Transverse colon (tissue), 4 donors: ENCODE data around the gene NR1D2. TPM values are rescaled to one million over a fixed set of nuclear protein-coding genes. Genes with fewer than 3 reads are reported as not detected.

Experiments
- DNase-seq: peaks from one replicate; pipeline ENCODE4 v3.0.0-alpha.2; 2019
- H3K27ac ChIP-seq, 4 donors: fragments of 200-600 bp; sonication (generic); 2 replicates each; pipeline ENCODE4 v1.5.1; 2016 to 2018; ENCODE audit warnings: inconsistent platforms in 4 of 4
- H3K27me3 ChIP-seq: fragments of 200-600 bp; sonication (generic); 2 replicates; pipeline ENCODE4 v1.5.1; 2017; ENCODE audit warnings: inconsistent platforms
- H3K36me3 ChIP-seq, 4 donors: fragments of 200-600 bp; sonication (generic); 2 replicates each; pipeline ENCODE4 v1.5.1; 2017 to 2019; ENCODE audit warnings: inconsistent platforms in 4 of 4
- H3K4me1 ChIP-seq, 4 donors: fragments of 200-600 bp; sonication (generic); 2 replicates each; pipeline ENCODE4 v1.5.1; 2017 to 2020; ENCODE audit warnings: inconsistent platforms in 4 of 4
- H3K4me3 ChIP-seq, 4 donors: fragments of 200-600 bp; sonication (generic); 1 replicate in 1 of 4; 2 replicates in 3 of 4; pipeline versions ENCODE4 v1.5.1 to v1.6.1; 2017 to 2019; ENCODE audit warnings: inconsistent platforms in 4 of 4
- H3K9me3 ChIP-seq, 2 donors: fragments of 200-600 bp; sonication (generic); 2 replicates each; pipeline ENCODE4 v1.5.1; 2017 to 2019; ENCODE audit warnings: inconsistent platforms in 2 of 2
- EP300 ChIP-seq: sonication (generic); formaldehyde crosslinking; IDR thresholded peaks from one replicate; pipeline ENCODE4 v1.6.1; 2017; ENCODE audit warnings: antibody characterized with exemption, low read depth
- POLR2A ChIP-seq: fragments of 450-650 bp; IDR thresholded peaks from one replicate; pipeline ENCODE4 v1.6.1; 2016; ENCODE audit warnings: antibody characterized with exemption, mild to moderate bottlenecking, moderate library complexity
- POLR2AphosphoS5 ChIP-seq, 3 donors: sonication (generic); formaldehyde crosslinking; IDR thresholded peaks; one replicate each; pipeline ENCODE4 v1.6.1; 2016; ENCODE audit warnings: antibody characterized with exemption in 3 of 3
- WGBS, 2 donors: methylation state at CpG; one replicate each; pipeline ENCODE4 v1.1.5; 2018; ENCODE audit warnings: low coverage in 1 of 2; 5-methylcytosine and 5-hydroxymethylcytosine counted together
- in situ Hi-C, 4 donors: fragments of 200-750 bp; cut with MboI; loops; one replicate each; pipeline versions ENCODE4 v1.15.0 to v1.15.1; 2017; ENCODE audit warnings: low sequenced_read_pairs in 3 of 4, low pct_ligation_motif_present in 1 of 4, low pct_unique_long_range_greater_than_20kb in 1 of 4
- intact Hi-C: fragments of 100-400 bp; cut with DNase I; formaldehyde crosslinking; loops from one replicate; pipeline ENCODE4 v1.15.1; 2023; ENCODE audit warnings: low total_unique reads
- total RNA-seq, 4 donors: library from RNA; depleted of rRNA; stranded (reverse); fragments of >200 nt; gene quantifications; one replicate each; pipeline ENCODE4 v1.1.0, GENCODE V29; 2016
- TF ChIP-seq, protein P1 (sequence below), 5 experiments: fragments of 200-600 bp in 3 of 5; fragments of 450-650 bp in 2 of 5; sonication (generic) in 3 of 5; IDR thresholded peaks; 1 replicate in 2 of 5; 2 replicates in 3 of 5; pipeline ENCODE4 v1.5.1; 2016 to 2017; ENCODE audit warnings: antibody characterized with exemption in 5 of 5, inconsistent platforms in 3 of 5, mild to moderate bottlenecking in 2 of 5, moderate library complexity in 1 of 5

NR1D2 gene
- total RNA-seq, 4 donors from 2014 or later, result 21.9 to 34.8 (median 26.9) TPM

DNA sequence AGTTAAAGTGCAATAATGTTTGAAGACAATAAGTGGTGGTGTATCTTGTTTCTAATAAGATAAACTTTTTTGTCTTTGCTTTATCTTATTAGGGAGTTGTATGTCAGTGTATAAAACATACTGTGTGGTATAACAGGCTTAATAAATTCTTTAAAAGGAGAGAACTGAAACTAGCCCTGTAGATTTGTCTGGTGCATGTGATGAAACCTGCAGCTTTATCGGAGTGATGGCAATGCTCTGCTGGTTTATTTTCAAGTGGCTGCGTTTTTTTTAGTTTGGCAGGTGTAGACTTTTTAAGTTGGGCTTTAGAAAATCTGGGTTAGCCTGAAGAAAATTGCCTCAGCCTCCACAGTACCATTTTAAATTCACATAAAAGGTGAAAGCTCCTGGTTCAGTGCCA is 25.5 kb upstream of the NR1D2 start:
- in situ Hi-C loops, result no loop called here
- DNase-seq, result no peak
- peaks cover 0 to 15% (median 0%) of the 10 kb centered on the region in 4 donors for H3K36me3 ChIP-seq
- TF ChIP-seq, protein P1, sequence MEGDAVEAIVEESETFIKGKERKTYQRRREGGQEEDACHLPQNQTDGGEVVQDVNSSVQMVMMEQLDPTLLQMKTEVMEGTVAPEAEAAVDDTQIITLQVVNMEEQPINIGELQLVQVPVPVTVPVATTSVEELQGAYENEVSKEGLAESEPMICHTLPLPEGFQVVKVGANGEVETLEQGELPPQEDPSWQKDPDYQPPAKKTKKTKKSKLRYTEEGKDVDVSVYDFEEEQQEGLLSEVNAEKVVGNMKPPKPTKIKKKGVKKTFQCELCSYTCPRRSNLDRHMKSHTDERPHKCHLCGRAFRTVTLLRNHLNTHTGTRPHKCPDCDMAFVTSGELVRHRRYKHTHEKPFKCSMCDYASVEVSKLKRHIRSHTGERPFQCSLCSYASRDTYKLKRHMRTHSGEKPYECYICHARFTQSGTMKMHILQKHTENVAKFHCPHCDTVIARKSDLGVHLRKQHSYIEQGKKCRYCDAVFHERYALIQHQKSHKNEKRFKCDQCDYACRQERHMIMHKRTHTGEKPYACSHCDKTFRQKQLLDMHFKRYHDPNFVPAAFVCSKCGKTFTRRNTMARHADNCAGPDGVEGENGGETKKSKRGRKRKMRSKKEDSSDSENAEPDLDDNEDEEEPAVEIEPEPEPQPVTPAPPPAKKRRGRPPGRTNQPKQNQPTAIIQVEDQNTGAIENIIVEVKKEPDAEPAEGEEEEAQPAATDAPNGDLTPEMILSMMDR (IDR thresholded peaks at IDR 0.05), result no peak
- no peak for TF ChIP-seq POLR2AphosphoS5 (IDR thresholded peaks at IDR 0.05)
- no peak for TF ChIP-seq EP300
- no peak for TF ChIP-seq POLR2A
- peaks cover 12 to 47% (median 25%) of the 10 kb centered on the region in 4 donors for H3K4me1 ChIP-seq
- H3K9me3 ChIP-seq, result no peaks in the 10 kb centered on the region
- H3K27me3 ChIP-seq, result no peaks in the 10 kb centered on the region
- no peak overlapping the region for H3K4me3 ChIP-seq
- H3K27ac ChIP-seq, result no peak overlapping the region
- intact Hi-C loops, result no loop called here
- WGBS, 2 donors, result 53 to 58% methylated on average over 2 of the region's 2 CpGs

DNA sequence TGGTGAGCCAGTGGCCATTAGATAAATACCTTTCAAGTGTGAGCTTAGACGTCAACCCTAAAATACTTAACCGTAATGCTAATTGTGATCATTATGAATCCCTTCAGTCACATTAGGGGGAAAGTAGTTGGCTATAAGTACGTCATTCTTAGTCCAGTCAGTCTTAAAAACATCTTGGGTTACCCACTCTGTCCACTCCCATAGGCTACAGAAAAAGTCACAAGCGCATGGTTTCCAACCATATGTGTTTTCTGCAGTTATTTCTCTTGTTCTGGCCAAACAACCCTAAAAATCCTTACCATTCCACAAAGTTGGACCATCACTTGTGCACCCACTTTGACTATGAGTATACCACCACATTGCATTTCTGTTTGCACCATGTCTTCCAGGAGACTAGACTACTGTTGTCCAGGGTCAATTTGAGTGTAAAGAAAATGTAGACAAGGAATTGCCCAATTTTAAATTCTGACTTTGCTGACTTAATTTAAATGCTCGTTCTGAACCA is 24.9 kb upstream of the NR1D2 start:
- no peak for DNase-seq
- H3K27ac ChIP-seq, result no peak overlapping the region
- intact Hi-C loops (no loop called here), in situ Hi-C loops (no loop called here)
- no peak overlapping the region for H3K4me3 ChIP-seq
- H3K4me1 ChIP-seq, result peaks cover 12 to 41% (median 25%) of the 10 kb centered on the region in 4 donors
- no peaks in the 10 kb centered on the region for H3K9me3 ChIP-seq
- TF ChIP-seq, protein P1 (IDR thresholded peaks at IDR 0.05), result no peak
- TF ChIP-seq EP300, result no peak
- TF ChIP-seq POLR2A, result no peak
- TF ChIP-seq POLR2AphosphoS5 (IDR thresholded peaks at IDR 0.05), result no peak
- H3K27me3 ChIP-seq, result no peaks in the 10 kb centered on the region
- WGBS, 2 donors, result 50 to 81% methylated on average over 1 to 5 of the region's 5 CpGs
- peaks cover 0 to 15% (median 0%) of the 10 kb centered on the region in 4 donors for H3K36me3 ChIP-seq

DNA sequence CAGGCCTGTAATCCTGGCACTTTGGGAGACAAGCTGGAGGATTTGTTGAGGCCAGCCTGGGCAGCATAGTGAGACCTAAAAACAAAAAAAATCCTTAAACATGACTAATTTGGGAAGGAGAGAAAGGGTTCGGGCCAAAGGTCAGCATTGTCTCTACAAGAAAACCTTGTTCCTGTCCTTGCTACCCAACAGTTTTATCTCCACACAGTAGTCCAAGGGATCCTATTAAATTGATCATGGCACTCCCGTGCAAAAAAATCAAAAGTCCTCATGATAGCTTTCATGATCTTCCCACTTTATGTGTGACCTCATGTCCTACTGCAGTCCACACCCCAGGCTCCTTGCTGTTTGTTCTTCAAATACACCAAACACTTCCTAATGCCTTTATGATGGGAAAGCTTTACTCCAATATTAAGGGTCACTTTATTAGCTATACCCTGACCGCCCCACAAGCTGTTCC is 24.0 kb upstream of the NR1D2 start:
- H3K27ac ChIP-seq, result no peak overlapping the region
- TF ChIP-seq POLR2AphosphoS5 (IDR thresholded peaks at IDR 0.05) (no peak), POLR2A (no peak), EP300 (no peak)
- TF ChIP-seq, protein P1 (IDR thresholded peaks at IDR 0.05), result no peak
- H3K4me3 ChIP-seq, result no peak overlapping the region
- 71 to 83% methylated on average over 3 of the region's 3 CpGs for WGBS, 2 donors
- in situ Hi-C loops (no loop called here), intact Hi-C loops (no loop called here)
- H3K9me3 ChIP-seq, result no peaks in the 10 kb centered on the region
- H3K4me1 ChIP-seq, result peaks cover 4 to 32% (median 16%) of the 10 kb centered on the region in 4 donors
- H3K36me3 ChIP-seq, result peaks cover 0 to 15% (median 0%) of the 10 kb centered on the region in 4 donors
- DNase-seq, result no peak
- H3K27me3 ChIP-seq, result no peaks in the 10 kb centered on the region

DNA sequence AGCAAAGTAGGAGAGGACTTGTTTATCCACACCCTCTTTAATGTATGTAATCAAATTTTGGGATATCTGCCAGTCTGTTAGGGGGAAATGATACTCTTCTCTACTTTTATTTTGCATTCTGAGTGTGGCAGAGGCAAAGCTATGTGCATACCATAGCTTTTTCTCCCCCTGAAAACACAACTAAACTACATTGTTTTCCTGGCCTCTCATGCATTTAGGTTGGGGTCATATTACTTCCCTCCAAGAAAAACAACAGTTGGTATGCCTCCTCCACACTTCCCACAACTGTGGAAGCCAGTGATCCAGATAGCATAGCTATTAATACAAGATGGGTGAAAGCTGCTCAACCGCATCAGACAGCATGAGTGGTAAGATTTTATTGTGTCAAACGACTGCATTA is 21.3 kb upstream of the NR1D2 start:
- TF ChIP-seq, protein P1 (IDR thresholded peaks at IDR 0.05), result no peak
- TF ChIP-seq EP300, result no peak
- no peak for TF ChIP-seq POLR2A
- TF ChIP-seq POLR2AphosphoS5 (IDR thresholded peaks at IDR 0.05), result no peak
- no peak overlapping the region for H3K4me3 ChIP-seq
- H3K9me3 ChIP-seq, result no peaks in the 10 kb centered on the region
- H3K4me1 ChIP-seq, result peaks cover 3 to 27% (median 6%) of the 10 kb centered on the region in 4 donors
- no peak overlapping the region for H3K27ac ChIP-seq
- intact Hi-C loops (no loop called here), in situ Hi-C loops (no loop called here)
- H3K27me3 ChIP-seq, result no peaks in the 10 kb centered on the region
- 38 to 80% methylated on average over 2 of the region's 2 CpGs for WGBS, 2 donors
- H3K36me3 ChIP-seq, result peaks cover 0 to 15% (median 0%) of the 10 kb centered on the region in 4 donors
- DNase-seq, result no peak
